Renal cortical epithelial cell (primary cell): Measurements from ENCODE around the gene SETD2. TPM values are rescaled to one million over a fixed set of nuclear protein-coding genes. Genes with fewer than 3 reads are reported as not detected.

Experiments used
- DNase-seq: peaks from one replicate; pipeline ENCODE4 v3.0.0-alpha.2; 2011; ENCODE audit warnings: low read depth
- total RNA-seq: library from RNA; depleted of rRNA; stranded (reverse); fragments of >200 nt; gene quantifications from 2 replicates; pipeline ENCODE4 v1.2.3, GENCODE V29; 2014

Gene SETD2
- total RNA-seq, 1 donor from 2014 or later = 75.3 TPM

DNA sequence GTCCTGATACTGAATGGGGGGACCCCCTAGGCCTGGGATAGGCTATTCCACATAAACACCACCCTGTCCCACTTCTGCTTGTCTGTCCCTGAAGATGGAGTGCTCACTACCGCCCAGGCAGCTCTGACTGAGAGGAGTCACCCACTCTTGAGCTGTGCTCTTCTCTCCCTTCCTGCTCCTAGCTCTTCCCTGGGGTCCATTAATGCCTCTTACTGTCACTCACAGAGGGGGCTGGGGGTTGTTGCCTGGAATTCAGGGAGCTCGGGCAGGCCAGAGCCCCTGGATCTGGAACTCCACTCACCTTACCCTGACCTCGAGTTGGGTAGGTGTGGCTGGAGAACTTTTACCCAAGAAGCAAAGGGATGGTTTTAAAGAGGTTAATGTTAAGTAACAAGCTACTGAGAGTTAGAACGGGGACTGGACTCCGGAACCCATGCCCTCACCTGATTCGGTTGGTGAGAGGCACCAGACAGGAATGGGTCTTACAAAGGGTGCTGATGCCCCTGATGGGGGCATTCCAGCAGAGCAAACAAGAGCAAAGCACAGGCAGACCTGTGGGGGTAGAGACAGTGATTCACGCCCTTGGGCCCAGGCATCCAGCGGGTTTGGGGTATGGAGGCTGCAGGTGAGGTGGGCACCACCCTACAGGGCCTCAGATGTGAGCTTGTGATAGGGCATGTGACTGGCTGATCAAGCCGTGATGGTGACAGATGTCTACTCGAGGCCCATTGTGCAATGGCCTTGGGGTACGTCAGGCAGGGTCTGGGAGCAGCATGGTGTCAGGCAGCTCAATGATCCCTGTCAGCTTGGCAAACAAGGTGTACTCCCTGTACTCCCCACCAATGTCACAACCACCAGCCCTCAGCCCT, 179.1 kb downstream of the SETD2 start:
- DNase-seq = no peak

DNA sequence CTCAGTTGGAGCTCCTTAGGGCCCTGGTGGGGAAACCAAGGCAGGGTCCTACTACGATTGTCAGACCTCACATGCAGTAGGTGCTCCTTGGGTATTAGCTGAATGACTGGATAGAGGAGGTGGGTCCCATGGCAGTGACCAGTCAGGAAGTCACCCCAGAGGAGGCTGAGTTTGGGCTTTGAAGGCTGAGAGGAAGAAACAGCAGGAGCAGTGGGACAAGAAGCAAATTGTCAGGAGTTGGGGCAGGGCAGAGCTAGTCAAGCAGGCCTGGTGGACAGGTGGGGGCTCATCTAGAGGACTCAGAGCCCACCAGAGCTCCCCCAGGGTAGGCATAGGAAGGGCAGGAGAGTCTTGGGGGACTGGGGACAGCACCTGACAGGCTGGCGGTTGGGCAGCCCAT, 181.4 kb downstream of the SETD2 start:
- no peak for DNase-seq

DNA sequence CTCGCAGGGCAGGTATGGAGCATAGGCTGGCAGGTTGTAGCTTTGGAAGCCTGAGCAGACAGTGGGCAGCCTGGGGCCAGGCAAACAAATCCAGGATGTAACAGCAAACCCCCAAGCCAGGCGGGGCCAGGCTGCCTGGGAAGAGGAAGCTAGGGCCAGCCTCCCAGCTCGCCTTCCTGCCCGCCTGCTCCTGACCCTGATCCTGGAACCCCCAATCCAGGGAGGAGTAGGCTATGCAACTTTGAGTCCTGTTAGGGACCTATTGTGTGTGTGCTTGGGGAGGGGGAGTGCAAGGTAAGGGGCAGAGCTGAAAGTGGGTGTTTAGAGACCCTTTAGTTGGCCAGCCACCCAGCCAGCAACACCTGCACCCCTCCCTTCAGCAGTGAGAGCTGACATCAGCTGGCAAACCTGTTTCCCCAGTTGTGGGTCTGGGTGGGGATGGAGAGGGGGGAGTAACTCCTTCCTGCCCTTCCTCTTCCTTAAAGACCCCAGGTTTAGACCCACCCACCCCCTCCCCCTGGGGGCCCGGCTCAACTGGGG, 181.9 kb downstream of the SETD2 start:
- DNase-seq = no peak

DNA sequence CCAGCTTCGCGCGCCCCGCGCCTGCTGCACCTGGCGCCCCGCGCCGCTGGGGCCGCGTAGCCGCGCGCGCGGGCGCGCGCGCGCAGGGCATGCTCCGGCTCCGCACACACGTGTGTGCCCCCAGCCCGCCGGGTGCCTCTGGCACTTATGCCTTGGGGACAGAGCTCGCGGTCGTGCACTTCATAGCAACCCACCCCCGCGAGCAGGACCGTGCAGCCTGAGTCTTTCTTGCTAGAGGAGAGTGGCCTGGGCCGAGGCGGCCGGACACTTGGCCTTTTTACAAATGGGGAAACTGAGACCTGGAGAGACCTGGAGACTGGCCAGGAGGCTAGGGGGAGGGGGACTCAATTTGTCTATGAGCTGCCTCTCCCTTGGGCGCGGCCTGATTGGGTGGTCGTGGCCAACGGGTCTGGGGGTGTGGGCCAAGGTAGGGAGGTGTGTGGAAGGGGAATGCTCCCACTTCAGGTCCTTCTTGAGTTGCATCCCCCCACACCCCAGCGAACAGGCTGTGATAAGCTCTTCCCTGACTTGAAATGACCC, 183.9 kb downstream of the SETD2 start:
- DNase-seq = no peak

DNA sequence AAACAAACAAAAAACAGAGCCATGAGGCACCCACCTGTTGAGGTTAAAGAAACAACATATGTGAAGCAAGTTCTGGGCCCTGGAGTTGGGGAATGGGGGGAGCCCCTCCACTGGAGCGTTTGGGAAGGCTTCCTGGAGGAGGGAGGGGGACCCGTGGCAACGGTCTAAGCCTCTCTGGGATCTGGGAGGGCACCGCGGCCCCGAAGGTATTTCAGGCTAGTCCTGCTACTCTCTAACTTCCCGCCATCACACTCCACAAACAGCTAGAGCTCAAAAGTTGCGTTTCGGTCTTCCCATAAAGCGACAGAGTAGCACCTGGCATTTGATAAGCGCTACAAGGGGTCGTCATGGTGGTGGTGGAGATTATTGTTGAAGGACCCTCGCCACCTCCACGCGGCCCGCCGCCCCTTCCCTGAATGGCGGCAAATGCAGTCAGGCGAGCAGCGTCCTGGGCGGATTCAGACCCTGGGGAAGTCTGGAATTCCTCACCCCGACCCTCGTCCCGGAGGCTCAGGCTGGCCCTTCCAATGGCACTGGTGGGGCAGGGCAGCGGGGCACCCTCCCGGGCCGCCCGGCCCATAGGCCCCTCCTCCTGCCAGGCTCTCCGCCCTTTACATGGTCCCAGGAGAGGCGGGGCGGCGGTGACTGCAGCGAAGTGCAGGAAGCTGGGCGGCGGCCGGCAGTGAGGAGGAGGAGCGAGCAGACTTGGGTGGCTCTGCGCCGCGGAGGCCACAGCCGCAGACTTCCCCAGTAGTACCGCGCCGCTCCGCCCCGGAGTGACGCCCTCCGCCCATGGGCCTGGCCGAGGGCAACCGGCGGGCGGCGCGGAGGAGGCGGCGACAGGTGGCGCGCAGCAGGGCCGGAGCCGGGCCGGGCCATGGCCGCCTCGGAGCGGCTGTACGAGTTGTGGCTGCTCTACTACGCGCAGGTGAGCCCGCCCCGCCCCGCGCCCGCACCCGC, 184.6 kb downstream of the SETD2 start, which contains the start of gene NBEAL2:
Gene NBEAL2 (plus strand): TSS at position 682 of the 960 bp plus-strand sequence. CDS start 196 bp downstream, at position 878.
- DNase-seq = peak; percentile 73

DNA sequence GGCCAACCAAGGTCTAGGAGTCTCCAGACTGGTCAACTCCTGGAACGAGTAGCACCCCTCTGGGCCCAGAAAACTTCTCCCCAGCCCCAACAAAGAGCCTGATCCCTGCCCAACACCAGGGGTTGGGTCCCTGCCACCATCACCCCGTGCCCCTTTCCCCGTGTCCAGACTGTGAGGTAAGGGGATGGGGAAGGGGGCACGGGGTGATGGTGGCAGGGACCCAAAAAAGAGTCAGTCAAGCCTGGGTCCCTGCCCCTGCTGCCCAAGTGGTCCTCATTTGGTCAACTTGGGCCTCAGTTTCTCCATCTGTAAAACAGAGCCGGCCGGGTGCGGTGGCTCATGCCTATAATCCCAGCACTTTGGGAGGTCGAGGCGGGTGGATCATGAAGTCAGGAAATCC, 185.5 kb downstream of the SETD2 start:
- DNase-seq = no peak

DNA sequence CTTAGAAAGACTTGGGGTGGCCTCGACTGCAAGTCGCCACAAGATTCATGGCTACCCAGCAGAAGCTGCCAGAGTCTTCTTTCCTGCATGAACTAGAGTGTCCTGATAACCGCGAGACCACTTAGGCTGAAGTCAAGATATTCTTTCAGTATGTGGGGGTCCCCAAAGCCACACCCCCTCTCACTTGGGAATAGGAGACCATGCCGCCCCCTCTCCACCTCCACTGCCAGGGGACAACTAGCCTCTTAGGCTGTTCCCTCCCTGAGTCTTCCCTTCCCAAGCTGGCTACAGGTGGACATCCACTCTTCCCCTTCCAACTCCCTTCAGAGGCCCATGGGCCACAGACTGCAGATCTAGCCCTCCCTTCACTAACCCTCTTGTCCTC, 186.1 kb downstream of the SETD2 start:
- DNase-seq = no peak

DNA sequence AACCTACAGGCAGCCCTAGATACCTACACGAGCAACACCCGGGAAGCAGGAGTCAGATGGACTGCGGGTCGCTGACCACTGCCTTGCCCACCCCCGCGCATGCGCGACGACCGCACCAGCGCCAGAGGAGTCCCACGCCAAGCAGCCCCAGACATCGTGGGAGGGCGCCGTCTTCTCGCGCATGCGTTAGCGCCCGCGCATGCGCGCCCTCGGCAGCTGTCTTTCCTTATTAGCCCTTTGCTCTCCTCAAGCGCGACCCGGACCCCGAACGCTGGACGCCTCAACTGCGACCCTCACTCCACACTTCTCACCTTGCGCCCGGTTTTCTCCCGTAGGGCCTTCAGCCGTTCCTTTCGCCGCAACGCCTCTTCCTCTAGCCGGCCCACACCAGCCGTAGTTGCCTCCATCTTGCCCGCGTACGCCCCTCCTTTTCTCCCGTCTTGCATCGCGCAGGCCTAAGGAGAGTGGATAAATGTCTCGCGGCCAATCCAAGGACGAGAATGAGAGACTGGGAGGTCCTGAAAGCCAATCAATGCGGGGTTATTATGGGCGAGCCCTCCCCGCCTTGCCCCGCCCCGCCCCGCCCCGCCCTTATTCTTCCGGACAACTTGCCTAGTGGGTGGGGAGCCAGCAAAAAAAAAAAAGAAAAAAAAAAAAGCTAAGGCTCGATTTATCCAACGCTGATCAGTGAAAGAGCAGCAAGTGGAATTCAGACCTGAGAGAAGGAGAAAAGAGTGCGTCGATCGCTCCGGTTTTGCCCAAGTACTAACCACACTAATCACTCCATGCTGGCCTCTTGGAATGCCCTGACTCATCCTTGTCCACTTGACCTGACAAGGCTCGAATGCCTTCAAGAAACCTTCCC, 187.4 kb downstream of the SETD2 start, which contains the start of gene CCDC12:
Gene CCDC12 (minus strand): TSS at position 420 of the 865 bp plus-strand sequence. CDS start 13 bp downstream, at position 407.
- peak; percentile 99 for DNase-seq

DNA sequence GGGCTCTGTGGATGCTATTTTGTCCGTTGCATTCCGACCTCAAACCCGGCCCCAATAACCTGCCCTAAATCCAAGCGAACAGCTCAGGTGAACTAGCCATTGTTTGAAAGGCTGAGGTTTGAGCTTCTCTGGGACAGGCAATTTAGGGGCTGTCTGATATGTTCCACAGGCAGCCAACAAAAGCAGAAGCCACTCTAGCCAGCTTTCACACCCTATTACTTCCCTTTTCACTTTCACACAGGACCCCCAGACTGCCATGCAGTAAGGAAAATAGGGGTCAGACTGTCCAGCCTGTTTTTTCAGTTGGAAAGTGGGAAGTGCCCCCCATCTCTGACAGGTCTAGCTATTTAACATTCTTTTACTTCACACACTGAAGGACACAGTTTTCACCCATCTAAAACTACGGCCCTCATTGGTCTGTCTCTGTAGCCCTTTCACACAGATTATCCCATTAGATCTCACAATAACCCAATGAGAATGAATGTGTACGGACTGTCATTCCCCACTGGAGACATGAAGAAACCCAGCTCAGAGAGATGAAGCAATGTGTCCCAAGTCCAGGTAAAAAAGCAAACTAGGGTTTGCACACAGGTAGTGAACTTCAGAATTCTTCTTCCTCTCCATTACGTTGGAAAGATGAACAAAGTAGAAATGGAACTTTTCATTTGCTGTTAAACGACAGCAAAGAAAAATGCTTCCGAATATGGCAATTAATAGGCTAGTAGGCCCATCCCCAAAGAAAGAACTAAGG, 189.3 kb downstream of the SETD2 start:
- DNase-seq = no peak

DNA sequence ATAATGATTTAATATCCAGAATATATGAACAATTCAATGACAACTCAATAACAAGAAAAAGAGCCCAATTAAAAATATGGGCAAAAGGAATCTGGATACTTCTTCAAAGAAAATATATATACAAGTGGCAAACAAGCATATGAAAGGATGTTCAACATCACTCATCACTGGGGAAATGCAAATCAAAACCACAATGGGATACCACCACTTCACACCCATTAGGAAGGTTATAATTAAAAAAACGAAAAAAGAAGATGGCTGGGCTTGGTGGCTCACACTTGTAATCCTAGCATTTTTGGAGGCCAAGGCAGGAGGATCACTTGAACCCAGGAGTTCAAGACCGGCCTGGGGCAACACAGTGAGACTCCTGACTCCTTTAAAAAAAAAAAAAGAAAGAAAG, 191.5 kb downstream of the SETD2 start:
- DNase-seq = no peak

DNA sequence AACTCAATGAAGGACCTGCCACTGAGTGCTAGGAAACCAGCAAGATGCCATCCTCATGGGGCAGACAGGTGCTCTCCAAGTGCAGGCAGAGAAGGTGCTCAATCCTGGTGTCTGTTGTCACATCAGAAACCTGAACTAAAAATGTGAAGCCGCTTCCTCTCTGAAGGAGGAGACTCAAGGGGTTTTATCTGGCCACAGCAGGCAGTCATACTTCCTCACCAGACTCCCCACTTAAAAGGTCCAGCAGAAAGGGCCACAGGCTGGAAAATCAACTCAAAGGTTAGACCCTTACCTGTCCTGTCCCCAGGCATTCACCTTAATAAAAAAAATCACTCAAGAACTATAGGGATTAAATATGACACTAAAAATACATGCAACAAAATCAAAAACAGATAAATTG, 192.2 kb downstream of the SETD2 start:
- DNase-seq = no peak

DNA sequence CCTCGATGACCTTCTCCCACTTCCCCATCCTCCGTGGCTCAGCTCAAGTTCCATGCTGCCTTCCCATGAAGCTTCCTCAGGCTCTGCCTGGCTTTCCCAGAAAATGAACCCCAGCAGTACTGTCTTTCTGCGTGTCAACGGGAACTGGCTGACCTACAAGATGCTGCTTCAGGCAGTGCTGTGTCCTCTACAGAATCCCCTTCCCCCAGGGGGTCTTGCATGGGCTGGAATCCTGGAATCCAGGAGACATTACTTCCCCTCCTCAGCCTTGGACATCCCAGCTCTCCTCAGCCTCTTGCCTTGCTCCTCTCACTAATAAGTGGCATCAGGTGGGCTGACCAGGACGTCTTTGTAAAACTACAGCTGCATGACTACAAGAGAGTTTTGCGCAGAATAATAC, 192.8 kb downstream of the SETD2 start:
- DNase-seq = no peak

DNA sequence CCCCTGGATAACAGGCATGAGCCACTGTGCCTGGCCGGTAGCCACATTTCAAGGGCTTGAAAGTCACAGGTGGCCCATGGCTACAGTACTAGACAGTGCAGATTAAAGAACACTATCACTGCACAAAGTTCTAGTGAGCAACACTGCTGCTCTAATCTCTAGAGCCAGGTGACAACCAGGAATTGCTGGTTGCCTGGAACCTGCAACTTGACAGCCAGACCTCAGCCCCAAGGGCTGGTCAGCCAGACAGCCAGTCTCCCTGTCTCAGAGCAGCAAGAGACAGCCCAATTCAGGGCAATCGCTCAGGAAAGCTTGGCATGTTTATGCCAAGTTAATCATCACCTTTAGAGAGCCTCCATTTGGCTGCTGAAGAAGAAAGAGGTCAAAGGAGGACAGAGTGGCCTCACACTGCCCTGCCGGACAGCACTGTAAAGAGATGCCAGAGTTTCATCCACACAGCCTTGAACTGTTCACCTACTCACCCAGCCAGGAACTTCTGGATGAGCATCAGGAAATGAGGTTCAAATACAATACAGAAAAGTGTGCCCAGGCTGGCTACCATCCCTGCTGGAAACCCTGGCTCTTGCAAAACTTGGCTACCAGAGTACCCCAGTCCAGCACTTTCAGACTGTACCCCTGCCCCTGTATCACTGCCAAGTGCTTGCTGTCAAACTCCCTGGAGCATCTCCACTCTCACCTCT, 193.4 kb downstream of the SETD2 start:
- DNase-seq = peak; percentile 92

DNA sequence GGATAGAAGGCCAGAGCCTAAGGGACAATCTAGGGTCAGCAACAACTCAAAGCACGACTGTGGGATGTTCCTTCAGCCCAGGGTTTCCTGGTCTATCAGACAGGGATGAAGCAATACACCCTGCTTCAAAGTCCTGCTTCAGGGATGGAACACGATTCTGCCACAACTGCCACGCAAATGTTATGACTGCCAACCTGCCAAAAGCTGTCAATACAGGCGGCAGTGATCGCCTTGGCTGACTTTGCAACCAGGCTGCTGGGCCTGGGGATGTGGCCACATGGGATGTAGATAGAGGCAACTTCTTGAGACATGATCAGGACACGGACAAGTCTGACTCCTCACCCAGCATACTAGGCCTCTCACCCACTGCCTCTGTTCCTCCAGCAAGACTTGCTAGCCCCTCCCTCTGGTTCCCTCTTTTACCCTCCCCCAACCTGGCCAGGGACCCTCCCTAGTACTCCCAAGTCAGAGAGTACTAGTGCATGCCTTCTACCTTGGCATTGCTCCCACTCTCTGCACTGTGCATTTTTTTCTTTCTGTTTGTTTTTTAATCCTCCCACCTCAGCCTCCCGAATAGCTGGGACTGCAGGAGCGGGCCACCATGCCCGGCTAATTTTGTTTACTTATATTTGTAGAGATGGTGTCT, 195.0 kb downstream of the SETD2 start:
- no peak for DNase-seq

DNA sequence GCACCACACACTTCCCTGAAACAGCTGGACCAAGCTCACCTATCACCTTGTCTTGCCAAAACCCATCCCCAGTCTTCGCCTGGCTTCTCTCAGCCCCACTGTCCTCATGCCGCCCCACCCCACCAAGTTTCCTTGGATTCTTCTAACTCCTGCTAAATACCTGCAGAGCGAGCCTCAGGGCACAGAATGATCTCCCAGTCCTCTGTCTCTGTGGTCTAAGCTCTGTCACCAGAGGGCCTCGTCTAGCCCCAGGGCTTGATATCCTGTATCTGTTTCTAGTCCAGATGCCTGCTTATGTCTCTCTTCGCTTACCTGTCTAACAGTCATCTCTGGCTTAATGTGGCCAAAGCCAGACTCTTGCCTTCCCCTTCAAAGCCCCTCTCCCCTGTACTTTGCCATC, 197.1 kb downstream of the SETD2 start:
- no peak for DNase-seq
